AG04450 (cell line): ENCODE results near the gene MGME1. TPM values are rescaled to one million over a fixed set of nuclear protein-coding genes. Genes with fewer than 3 reads are reported as not detected.

ENCODE experiments used
- CTCF ChIA-PET: fragments of 300-600, 350-600 bp; formaldehyde crosslinking; extraction: SDS; loops from one replicate; lab custom pipeline; 2022; ENCODE audit warnings: antibody characterized with exemption, inconsistent platforms; lab: Charles Lee
- POLR2A ChIA-PET: fragments of 350-600 bp; formaldehyde crosslinking; extraction: SDS; loops from one replicate; lab custom pipeline; 2021; ENCODE audit warnings: antibody characterized with exemption, inconsistent platforms; lab: Yijun Ruan, JAX
- DNase-seq: peaks from one replicate; pipeline ENCODE4 v3.0.0-alpha.2; 2011; ENCODE audit warnings: low read depth, low spot score
- H3K27ac ChIP-seq: one replicate; pipeline ENCODE4 v1.5.1; 2012; ENCODE audit warnings: low read depth, low read length, control low read depth
- H3K27me3 ChIP-seq: one replicate; pipeline ENCODE4 v1.6.0; 2012; ENCODE audit warnings: low read length; ENCODE audit not compliant: control insufficient read depth, insufficient read depth
- H3K4me3 ChIP-seq: 2 replicates; pipeline ENCODE4 v1.5.1; 2011; ENCODE audit warnings: mild to moderate bottlenecking, low read depth, low read length, control low read depth
- H3K9me3 ChIP-seq: 2 replicates; pipeline ENCODE4 v1.5.1; 2012; ENCODE audit warnings: low read length; ENCODE audit not compliant: control insufficient read depth, insufficient read depth
- polyA plus RNA-seq: library from polyadenylated mRNA; depleted of rRNA; stranded (reverse); fragments of >200 nt; gene quantifications from 2 replicates; pipeline ENCODE4 v1.2.3, GENCODE V29; 2011
- TF ChIP-seq, protein P1 (sequence below): IDR thresholded peaks from 2 replicates; pipeline ENCODE4 v1.5.1; 2011; ENCODE audit warnings: low read depth, low read length, control low read depth, inconsistent platforms

The MGME1 gene
- polyA plus RNA-seq, 1 experiment, result 13.5 TPM

DNA sequence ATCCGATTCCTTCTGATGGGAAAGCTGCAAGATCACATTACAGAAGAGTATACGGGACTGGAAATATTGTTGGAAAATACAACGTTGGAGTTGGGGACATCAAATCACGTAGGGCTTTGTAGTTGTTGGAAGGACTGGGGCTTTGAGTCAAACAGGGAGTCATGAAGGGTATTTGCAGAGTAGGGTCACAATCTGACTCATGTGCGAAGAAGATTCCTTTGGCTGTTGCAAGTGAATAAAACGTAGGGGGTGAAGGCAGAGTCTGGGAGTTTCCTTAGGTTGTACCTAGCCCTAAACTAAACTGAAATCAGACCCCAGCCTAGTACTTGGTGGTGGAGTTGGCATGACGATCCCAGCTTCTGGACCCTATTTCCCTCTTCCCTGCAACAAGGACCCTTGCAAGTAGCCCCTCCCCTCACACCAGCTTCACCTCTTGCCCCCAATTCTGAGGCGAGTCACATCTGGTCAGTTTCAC, 32.5 kb upstream of the MGME1 start:
- Histone ChIP-seq H3K4me3 (peak overlapping the region; percentile 37), H3K9me3 (peaks cover 4% of the 10 kb centered on the region), H3K27ac (peak overlapping the region; percentile 96), H3K27me3 (no peaks in the 10 kb centered on the region)
- ChIA-PET POLR2A (interaction anchor here (0.6 to 3.2 kb wide), 14 partner anchors 18 to 285 kb away, joined by 4 to 29 read pairs (median 5); partner anchors contain the start of genes RRBP1 and SNX5), CTCF (interaction anchor here (1.2 to 3.9 kb wide), 7 partner anchors 22 to 432 kb away, joined by 3 to 23 read pairs (median 7); partner anchors contain the start of gene RRBP1)
- TF ChIP-seq, protein P1, sequence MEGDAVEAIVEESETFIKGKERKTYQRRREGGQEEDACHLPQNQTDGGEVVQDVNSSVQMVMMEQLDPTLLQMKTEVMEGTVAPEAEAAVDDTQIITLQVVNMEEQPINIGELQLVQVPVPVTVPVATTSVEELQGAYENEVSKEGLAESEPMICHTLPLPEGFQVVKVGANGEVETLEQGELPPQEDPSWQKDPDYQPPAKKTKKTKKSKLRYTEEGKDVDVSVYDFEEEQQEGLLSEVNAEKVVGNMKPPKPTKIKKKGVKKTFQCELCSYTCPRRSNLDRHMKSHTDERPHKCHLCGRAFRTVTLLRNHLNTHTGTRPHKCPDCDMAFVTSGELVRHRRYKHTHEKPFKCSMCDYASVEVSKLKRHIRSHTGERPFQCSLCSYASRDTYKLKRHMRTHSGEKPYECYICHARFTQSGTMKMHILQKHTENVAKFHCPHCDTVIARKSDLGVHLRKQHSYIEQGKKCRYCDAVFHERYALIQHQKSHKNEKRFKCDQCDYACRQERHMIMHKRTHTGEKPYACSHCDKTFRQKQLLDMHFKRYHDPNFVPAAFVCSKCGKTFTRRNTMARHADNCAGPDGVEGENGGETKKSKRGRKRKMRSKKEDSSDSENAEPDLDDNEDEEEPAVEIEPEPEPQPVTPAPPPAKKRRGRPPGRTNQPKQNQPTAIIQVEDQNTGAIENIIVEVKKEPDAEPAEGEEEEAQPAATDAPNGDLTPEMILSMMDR, result no peak
- DNase-seq, result no peak

DNA sequence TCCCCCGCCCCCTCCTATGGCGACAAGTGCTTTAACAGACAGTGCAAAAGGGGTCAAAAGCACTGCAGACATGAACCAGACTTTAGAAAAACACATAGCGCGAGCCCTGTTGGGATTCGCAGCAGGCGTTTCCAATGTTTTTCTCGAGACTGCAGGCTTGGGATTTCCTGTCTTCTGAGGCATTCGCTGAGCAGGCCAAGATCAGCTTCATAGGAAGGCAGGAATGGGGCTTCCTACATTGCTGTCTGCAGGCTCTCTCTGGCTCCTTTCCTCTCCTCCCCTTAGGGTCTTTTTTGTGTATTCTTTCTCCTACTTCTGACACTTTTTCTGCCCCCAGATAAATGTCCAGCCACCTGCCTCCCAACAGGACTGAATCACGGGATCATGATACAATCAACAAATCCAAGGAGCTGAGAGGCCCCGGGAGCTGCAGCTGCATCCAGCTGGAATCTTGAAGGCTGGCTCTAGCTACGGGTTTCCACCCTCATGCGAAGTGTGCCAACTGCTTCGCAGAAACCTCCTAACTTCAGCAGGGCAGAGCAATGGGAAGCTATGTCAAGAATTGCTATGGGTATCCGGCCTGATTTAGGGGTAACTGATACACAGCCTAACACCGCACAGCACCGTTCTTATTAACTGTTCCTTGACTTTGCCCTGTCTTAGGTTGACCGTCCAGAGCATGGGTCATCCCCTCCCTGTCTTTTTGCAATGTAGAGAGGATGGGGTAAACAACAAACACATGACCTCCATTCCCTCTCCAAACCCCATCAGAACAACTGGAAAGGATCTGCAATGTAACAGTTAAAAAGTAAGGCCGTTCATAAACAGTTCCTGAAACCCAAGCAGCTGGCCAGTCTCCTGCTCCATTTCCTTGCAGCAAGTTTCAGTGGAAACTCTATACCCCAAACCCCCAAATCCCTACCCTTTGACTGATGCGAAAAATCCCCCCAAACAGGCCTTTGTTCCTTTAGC, 31.8 kb upstream of the MGME1 start:
- Histone ChIP-seq H3K27me3 (no peaks in the 10 kb centered on the region), H3K9me3 (no peaks in the 10 kb centered on the region), H3K27ac (peak overlapping the region; percentile 96), H3K4me3 (peak overlapping the region; percentile 37)
- TF ChIP-seq, protein P1, result no peak
- POLR2A ChIA-PET, result interaction anchor here (0.7 to 3.2 kb wide), 17 partner anchors 19 to 285 kb away, joined by 3 to 29 read pairs (median 5); partner anchors contain the start of genes RRBP1 and SNX5
- peak; percentile 86 for DNase-seq
- CTCF ChIA-PET, result interaction anchor here (0.5 to 3.9 kb wide), 13 partner anchors 19 to 432 kb away, joined by 3 to 23 read pairs (median 4); no protein-coding TSS in a partner anchor

DNA sequence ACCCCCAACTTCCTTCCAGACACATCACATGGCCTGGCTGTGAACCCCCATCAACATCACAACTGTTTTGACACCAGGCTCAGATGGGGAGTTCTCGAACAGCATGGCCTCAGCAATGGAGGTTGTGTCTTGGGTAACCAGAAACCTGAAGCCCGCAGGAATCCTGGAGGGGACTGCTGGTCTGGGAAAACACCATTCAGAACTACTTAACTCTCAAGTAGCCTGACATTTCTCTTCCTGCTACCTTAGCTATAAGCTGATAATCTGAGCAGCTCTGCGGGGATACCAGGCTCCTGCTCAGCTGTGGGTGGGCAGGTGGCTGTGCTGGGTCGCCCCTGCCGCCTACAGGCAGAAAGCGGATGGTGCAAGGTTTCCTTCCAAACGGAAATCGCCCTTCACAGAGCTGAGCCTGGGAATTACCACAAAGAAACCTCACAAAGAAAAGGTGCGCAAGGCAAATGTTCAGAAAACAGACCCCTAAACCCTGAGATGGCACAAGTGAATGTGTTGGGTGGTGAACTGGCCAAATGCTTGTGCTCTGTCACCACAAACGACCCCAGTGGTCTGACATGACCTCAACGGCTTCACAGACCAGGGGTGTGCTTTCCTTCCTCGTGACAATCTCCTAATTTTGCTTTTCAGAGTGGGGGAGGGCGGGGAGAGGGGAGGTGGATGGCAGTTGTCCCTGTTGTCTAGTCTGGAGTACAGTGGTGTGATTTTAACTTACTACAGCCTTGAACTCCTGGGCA, 29.8 kb upstream of the MGME1 start:
- TF ChIP-seq, protein P1, result peak; percentile 98
- Histone ChIP-seq H3K9me3 (no peaks in the 10 kb centered on the region), H3K27me3 (no peaks in the 10 kb centered on the region), H3K27ac (peak overlapping the region; percentile 21), H3K4me3 (no peak overlapping the region)
- ChIA-PET CTCF (interaction anchor here (0.5 to 3.9 kb wide), 32 partner anchors 10 to 434 kb away, joined by 3 to 23 read pairs (median 6); no protein-coding TSS in a partner anchor), POLR2A (interaction anchor here (0.6 to 3.2 kb wide), 12 partner anchors 11 to 307 kb away, joined by 3 to 29 read pairs (median 3); partner anchors contain the start of gene RRBP1)
- DNase-seq, result no peak

DNA sequence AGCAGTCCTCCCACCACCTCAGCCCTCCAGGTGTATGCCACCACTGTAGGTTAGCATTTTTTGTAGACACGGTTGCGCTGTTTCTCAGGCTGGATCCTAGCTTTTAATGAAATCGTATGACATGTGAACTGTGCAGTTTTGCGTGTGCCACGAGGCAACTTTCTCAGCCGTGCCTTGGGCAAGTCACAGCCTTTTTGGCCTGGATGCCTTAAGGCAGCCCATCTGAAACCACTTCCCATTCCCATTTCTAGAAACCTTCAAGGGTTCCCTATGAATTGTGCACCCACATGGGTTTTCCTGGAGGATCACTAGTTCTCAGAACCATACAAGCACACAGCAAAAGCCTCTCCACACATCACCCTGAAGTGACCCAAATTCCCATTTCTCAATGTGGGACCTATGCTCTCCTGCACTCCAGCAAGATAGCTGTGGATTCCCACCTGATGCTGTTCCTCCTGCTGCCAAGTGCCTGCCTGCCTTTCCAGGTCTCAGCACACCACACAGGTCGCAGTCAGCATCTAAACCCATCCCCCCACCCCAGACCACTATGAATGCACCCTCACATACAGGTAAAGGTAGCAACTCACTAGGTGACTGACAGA, 29.1 kb upstream of the MGME1 start:
- DNase-seq, result no peak
- CTCF ChIA-PET, result interaction anchor here (0.5 to 3.9 kb wide), 26 partner anchors 9 to 435 kb away, joined by 3 to 23 read pairs (median 8); no protein-coding TSS in a partner anchor
- H3K27me3 ChIP-seq, result no peaks in the 10 kb centered on the region
- no peaks in the 10 kb centered on the region for H3K9me3 ChIP-seq
- no peak overlapping the region for H3K4me3 ChIP-seq
- no peak overlapping the region for H3K27ac ChIP-seq
- TF ChIP-seq, protein P1, result no peak
- POLR2A ChIA-PET, result interaction anchor here (0.5 to 1.2 kb wide), 8 partner anchors 10 to 1941 kb away, joined by 3 to 10 read pairs (median 3); partner anchors contain the start of gene RRBP1
